ENCODE results near the gene SARM1. TPM values are rescaled to one million over a fixed set of nuclear protein-coding genes. Genes with fewer than 3 reads are reported as not detected.

Gene SARM1
- total and polyA plus RNA-seq, 2 of the 8 experiments (the other 6 are each of a cell fraction or from before 2014, with no cell fraction given), result 5.8 to 9.2 TPM

DNA sequence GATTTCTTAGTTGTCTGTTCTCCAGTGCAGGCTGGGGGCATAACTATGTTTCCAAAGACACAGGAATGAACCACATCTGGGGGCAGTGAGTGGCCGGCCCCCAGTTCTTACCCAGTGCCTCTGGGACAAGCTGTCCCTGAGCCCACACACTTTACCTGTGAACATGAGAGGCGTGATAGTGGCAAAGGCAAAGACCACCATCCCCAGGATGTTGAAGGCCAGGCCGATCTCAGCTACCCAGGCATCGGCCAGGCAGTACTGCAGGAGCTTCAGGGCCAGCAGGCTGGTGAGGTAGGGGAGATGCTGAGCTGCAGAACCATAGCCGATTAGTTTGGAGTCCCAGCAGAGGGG lies 32.9 kb downstream of the SARM1 start:
- POLR2A ChIA-PET (ENCODE audit: partially characterized antibody), result interaction anchor here (0.9 to 12.8 kb wide), 6 partner anchors 9 to 76 kb away, joined by 3 to 135 read pairs (median 3); partner anchors contain the start of gene POLDIP2
- H3K4me3 ChIP-seq (ENCODE audit: extremely low read depth in 1 of 4, insufficient read depth in 2 of 4, low read depth in 3 of 4, low read length in 4 of 4), result no peak overlapping the region
- H3K4me2 ChIP-seq (ENCODE audit: insufficient read depth in 1 of 2, low read depth in 2 of 2, low read length in 2 of 2), result peak overlapping the region; percentile 78 to 90; a peak in 1 of 4 replicates

More for the DNA sequence above, 32.9 kb downstream of the SARM1 start:
- H3K14ac ChIP-seq (ENCODE audit: insufficient read length), result no peak overlapping the region
- H3K27me3 ChIP-seq (replicated peaks in 1 of 4; ENCODE audit: control insufficient read depth in 3 of 4, extremely low read depth in 1 of 4, insufficient read depth in 3 of 4, low read length in 3 of 4), result peaks cover 0 to 39% (median 15%) of the 10 kb centered on the region in 4 experiments; a peak in 5 of 7 replicates
- no peak overlapping the region for H3K9ac ChIP-seq (replicated peaks in 1 of 4; ENCODE audit: extremely low read depth in 1 of 4, low read depth in 3 of 4, low read length in 3 of 4)
- FAIRE-seq, result no peak
- no peak overlapping the region for H4K91ac ChIP-seq (replicated peaks; ENCODE audit: insufficient read length, low read length)
- no peak overlapping the region for H3K23ac ChIP-seq (ENCODE audit: insufficient read length)
- no peak overlapping the region for H3K27ac ChIP-seq (ENCODE audit: low read depth, low read length)
- H2BK120ac ChIP-seq (replicated peaks; ENCODE audit: low read depth, low read length), result no peak overlapping the region
- CTCF ChIA-PET (ENCODE audit: partially characterized antibody), result interaction anchor here (0.6 to 5.8 kb wide), 12 partner anchors 8 to 149 kb away, joined by 3 to 52 read pairs (median 5); no protein-coding TSS in a partner anchor
- H3K36me3 ChIP-seq (ENCODE audit: control insufficient read depth in 2 of 4, insufficient read depth in 4 of 4, low read length in 3 of 4), result no peaks in the 10 kb centered on the region
- 97% methylated on average over 5 of the region's 5 CpGs; no CpG with 5 or more reads in 1 of the 2 experiments for WGBS, 2 experiments (ENCODE audit: extremely low coverage in 1 of 2, insufficient coverage in 1 of 2, insufficient read length in 1 of 2, insufficient replicate concordance in 2 of 2, low coverage in 1 of 2, low lambda C conversion rate in 2 of 2, missing lambda C conversion rate in 1 of 2)
- no peak for TF ChIP-seq GABPA (IDR thresholded peaks at IDR 0.05; ENCODE audit: borderline replicate concordance, insufficient read depth, low read length)
- TF ChIP-seq CBX8 (IDR thresholded peaks at IDR 0.05; ENCODE audit: borderline replicate concordance, low read depth, low read length), result no peak
- no peak for TF ChIP-seq SP4 (IDR thresholded peaks at IDR 0.05; ENCODE audit: low read length)
- TF ChIP-seq SIX5 (IDR thresholded peaks at IDR 0.05; ENCODE audit: low read depth, low read length), result no peak
- TF ChIP-seq POLR2AphosphoS5 (IDR thresholded peaks at IDR 0.05; ENCODE audit: low read depth, low read length), result no peak
- no peak for TF ChIP-seq TEAD4 (IDR thresholded peaks at IDR 0.05; ENCODE audit: low read depth, low read length)
- TF ChIP-seq CHD1 (IDR thresholded peaks at IDR 0.05; ENCODE audit: low read depth, low read length), result no peak
- TF ChIP-seq ATF3 (IDR thresholded peaks at IDR 0.05; ENCODE audit: insufficient read depth, low read depth, low read length), result no peak
- H3K79me2 ChIP-seq (ENCODE audit: control insufficient read depth in 1 of 2, insufficient read depth in 2 of 2, low read length in 2 of 2), result no peaks in the 10 kb centered on the region; a peak in 1 of 4 replicates
- H3K23me2 ChIP-seq (ENCODE audit: low read depth, low read length), result peaks cover 12% of the 10 kb centered on the region; the same call in 1 of the 2 replicates
- no peak overlapping the region for H3K56ac ChIP-seq (replicated peaks; ENCODE audit: insufficient read length, low read depth, low read length)
- H4K8ac ChIP-seq (ENCODE audit: extremely low read depth, insufficient read depth, low read length), result no peak overlapping the region
- peaks cover 32 to 64% (median 40%) of the 10 kb centered on the region in 4 experiments for H3K4me1 ChIP-seq (replicated peaks in 1 of 4; ENCODE audit: control insufficient read depth in 3 of 4, insufficient read depth in 4 of 4, low read length in 3 of 4)
- H3K4ac ChIP-seq (replicated peaks; ENCODE audit: insufficient read length, low read depth, low read length), result no peak overlapping the region
- peak overlapping the region; percentile 50; the same call in 1 of the 2 replicates for H2BK20ac ChIP-seq (ENCODE audit: low read length)
- H2AK5ac ChIP-seq (ENCODE audit: low read depth, low read length), result peak overlapping the region; percentile 10; the same call in 1 of the 2 replicates
- H2BK15ac ChIP-seq (ENCODE audit: low read length), result peak overlapping the region; percentile 90
- no peak overlapping the region for H3K18ac ChIP-seq (ENCODE audit: extremely low read depth, low read length)
- peak overlapping the region; percentile 94; the same call in 1 of the 2 replicates for H2BK12ac ChIP-seq (ENCODE audit: low read depth, low read length)
- no peak overlapping the region for H2AFZ ChIP-seq (ENCODE audit: low read length)
- H3K9me3 ChIP-seq (ENCODE audit: insufficient read depth in 2 of 2, low read depth in 1 of 2, low read length in 1 of 2), result no peaks in the 10 kb centered on the region
- no peak for DNase-seq (ENCODE audit: low read depth in 1 of 2, low spot score in 2 of 2)
- H4K20me1 ChIP-seq (replicated peaks in 1 of 2; ENCODE audit: control insufficient read depth in 1 of 2, insufficient read depth in 2 of 2, low read length in 2 of 2), result no peaks in the 10 kb centered on the region
- H2BK5ac ChIP-seq (ENCODE audit: low read depth, low read length), result peak overlapping the region; percentile 22; the same call in 1 of the 2 replicates
- H4K5ac ChIP-seq (ENCODE audit: insufficient read length, low read depth, low read length), result no peak overlapping the region
- H3K79me1 ChIP-seq (ENCODE audit: low read depth, low read length), result no peaks in the 10 kb centered on the region; the same call in 1 of the 2 replicates

All from H1 (cell line).